IPS DF 6.9 (cell line): ENCODE measurements around the gene SSBP3.

Source experiments
- DNase-seq: peaks from one replicate; pipeline ENCODE4 v3.0.0-alpha.2; 2013; ENCODE audit warnings: low read depth, low spot score
- H3K27ac ChIP-seq: one replicate; pipeline ENCODE4 v1.5.1; 2013; ENCODE audit warnings: low read length, control low read depth
- H3K27me3 ChIP-seq: 2 replicates; pipeline ENCODE4 v1.6.1; 2013; ENCODE audit warnings: mild to moderate bottlenecking, low read length; ENCODE audit not compliant: control insufficient read depth, insufficient read depth
- H3K36me3 ChIP-seq: 2 replicates; pipeline ENCODE4 v1.6.1; 2013; ENCODE audit warnings: low read length; ENCODE audit not compliant: control insufficient read depth, insufficient read depth
- H3K4me1 ChIP-seq: 2 replicates; pipeline ENCODE4 v1.6.1; 2013; ENCODE audit warnings: low read length; ENCODE audit not compliant: control insufficient read depth, insufficient read depth
- H3K4me3 ChIP-seq: 2 replicates; pipeline ENCODE4 v1.5.1; 2013; ENCODE audit warnings: mild to moderate bottlenecking, low read length
- H3K9me3 ChIP-seq: 2 replicates; pipeline ENCODE4 v1.6.1; 2013; ENCODE audit warnings: low read length, inconsistent platforms; ENCODE audit not compliant: control insufficient read depth, insufficient read depth
- WGBS: extraction: QIAGEN DNeasy Blood & Tissue Kit; methylation state at CpG from one replicate; pipeline ENCODE4 v1.1.7; 2013; ENCODE audit warnings: mixed read lengths, missing lambda C conversion rate; ENCODE audit not compliant: insufficient read length, insufficient coverage; 5-methylcytosine and 5-hydroxymethylcytosine counted together

SSBP3 gene

DNA sequence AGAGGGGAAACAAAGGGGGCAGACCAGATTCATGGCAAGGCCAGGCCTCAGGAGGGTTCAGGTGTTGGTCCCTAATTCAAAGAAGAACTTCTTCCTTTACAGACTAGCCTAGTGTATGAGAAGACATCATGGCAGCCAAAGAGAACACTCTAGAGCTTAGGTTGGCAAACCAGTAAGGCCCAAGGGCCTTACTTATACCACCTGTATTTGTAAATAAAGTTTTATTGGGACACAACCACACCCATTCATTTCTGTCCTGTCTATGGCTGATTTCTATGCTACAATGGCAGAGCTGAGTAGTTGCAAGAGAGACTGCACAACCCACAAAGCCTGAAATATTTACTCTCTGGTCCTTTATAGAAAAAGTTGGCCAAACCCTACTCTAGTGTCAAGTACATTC, 42.3 kb downstream of the SSBP3 start:
- no peaks in the 10 kb centered on the region for H3K9me3 ChIP-seq

DNA sequence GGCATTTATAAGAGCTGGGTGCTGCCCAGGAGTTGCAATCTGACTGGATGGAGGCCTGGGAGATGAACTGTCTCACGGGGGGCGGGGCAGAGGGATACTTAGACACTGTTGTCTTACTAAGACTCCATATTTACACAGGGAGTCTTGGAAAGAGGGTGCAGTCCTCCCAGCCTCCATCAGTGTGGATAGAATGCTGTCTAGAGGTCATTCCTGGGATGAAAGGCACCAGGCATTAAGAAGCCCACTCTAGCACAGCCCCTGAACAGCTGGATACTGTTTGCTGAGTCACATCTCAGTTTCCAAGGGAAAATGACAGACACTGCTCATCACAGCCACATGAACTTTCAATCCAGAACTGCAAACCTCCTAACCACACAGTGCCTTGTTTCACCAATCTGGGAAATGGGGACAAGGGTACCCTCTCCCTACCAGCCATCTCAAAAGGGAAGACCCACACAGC, 43.3 kb downstream of the SSBP3 start:
- Histone ChIP-seq H3K36me3 (no peaks in the 10 kb centered on the region), H3K27ac (no peak overlapping the region), H3K27me3 (no peaks in the 10 kb centered on the region), H3K4me1 (peaks cover 7% of the 10 kb centered on the region; the same call in 1 of the 2 replicates), H3K4me3 (no peak overlapping the region), H3K9me3 (no peaks in the 10 kb centered on the region)
- no CpG with 5 or more reads among the region's 2 CpGs for WGBS
- no peak for DNase-seq

More for the DNA sequence above, 42.3 kb downstream of the SSBP3 start:
- Histone ChIP-seq H3K27ac (no peak overlapping the region), H3K4me1 (peaks cover 7% of the 10 kb centered on the region; the same call in 1 of the 2 replicates), H3K4me3 (no peak overlapping the region), H3K27me3 (no peaks in the 10 kb centered on the region), H3K36me3 (no peaks in the 10 kb centered on the region)
- DNase-seq: no peak

DNA sequence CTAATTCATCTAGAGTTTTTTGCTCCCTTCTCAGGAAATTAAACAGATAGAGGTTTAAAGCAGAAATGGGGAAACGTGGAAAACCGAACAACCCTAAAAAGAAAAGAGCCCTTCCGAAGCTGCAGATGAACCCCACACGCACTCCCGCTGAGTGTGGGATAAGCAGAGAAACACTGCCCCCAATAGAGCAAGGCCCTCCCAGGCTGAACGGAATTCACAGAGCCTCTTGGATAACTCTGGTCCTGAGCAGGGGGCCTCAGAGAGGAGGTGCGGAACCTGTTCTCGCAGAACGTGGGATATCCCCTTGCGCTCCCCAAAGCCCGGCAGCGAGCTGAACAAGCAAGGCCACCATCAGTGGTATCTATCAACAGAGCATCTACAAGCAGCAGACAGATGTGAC, 44.9 kb downstream of the SSBP3 start:
- H3K27me3 ChIP-seq: no peaks in the 10 kb centered on the region
- H3K9me3 ChIP-seq: no peaks in the 10 kb centered on the region
- H3K27ac ChIP-seq: no peak overlapping the region
- no CpG with 5 or more reads among the region's 12 CpGs for WGBS
- DNase-seq: no peak
- H3K4me3 ChIP-seq: no peak overlapping the region
- peaks cover 12% of the 10 kb centered on the region for H3K4me1 ChIP-seq
- no peaks in the 10 kb centered on the region for H3K36me3 ChIP-seq

DNA sequence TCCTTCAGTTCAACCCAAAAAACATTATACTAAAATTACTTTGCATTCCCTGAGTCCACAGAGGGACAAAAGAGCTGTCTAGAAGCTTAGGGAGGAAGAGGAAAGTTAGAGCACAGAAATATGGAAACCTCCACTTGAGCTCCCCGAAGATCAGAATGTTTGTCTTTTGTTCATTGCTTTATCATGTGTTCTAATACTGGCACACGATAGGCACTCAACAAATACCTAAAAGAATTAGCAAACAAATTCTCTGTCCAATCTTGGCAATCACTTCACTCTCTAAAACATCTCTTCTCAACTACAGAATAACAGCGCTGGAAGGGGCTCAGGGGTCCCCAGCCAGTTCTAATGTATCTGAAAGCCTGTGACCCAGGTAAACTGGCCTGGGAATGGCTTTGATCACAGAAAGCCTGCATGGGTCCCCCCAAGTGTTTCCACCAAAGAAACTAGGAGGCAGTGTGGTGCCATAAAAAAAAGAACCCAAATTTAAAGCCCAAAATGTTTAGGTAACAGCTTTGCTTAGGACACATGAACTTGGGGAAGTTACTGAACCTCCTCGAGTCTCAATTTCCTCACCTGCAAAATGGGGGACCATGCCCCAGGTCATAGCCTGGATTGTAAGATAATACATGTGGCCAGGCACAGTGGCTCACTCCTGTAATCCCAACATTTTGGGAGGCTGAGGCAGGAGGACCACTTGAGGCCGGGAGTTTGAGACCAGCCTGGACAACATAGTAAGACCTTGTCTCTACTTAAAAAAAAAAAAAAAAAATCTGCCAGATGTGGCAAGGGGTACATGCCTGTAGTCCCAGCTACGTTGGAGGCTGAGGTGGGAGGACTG, 45.8 kb downstream of the SSBP3 start:
- Histone ChIP-seq H3K9me3 (no peaks in the 10 kb centered on the region), H3K4me3 (no peak overlapping the region), H3K4me1 (peaks cover 17% of the 10 kb centered on the region), H3K27me3 (no peaks in the 10 kb centered on the region), H3K27ac (no peak overlapping the region), H3K36me3 (no peaks in the 10 kb centered on the region)
- no CpG with 5 or more reads among the region's 6 CpGs for WGBS
- DNase-seq: no peak

DNA sequence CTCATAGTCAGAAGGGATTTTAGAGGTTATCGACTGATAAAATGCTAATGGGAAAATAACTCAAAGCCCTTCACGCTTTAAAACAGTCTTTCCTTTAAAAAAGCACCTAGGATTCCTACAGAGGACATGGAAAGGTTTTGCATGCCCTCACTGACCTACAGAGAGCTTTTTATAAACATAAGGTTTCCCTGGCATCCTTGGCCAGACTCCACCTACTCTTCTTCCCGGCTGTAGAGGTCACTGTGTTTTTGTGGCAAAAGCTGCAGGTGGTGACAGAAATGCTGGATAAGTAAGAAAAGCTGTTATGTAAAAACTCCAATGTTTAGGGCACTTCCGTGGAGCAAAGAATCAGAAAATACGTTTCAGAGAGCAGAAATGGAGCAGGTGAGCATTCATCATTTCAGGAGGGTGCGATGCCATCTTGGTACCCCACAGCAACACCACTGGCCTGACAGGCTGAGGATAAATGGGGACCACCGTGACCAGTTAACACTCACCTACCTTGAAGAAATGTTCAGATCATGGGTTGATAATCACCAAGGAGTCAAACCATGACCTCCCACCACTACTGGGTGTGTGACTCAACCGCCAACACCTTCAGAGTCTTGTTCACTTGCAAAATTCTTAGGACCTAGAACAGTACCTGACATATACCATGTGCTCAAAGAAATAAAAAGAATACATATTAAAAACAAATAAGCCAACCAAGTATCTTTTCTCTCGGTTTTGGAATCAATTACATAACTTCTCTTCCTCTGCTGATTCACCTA, 46.6 kb downstream of the SSBP3 start:
- no peaks in the 10 kb centered on the region for H3K36me3 ChIP-seq
- H3K9me3 ChIP-seq: no peaks in the 10 kb centered on the region
- H3K27me3 ChIP-seq: no peaks in the 10 kb centered on the region
- no CpG with 5 or more reads among the region's 9 CpGs for WGBS
- H3K27ac ChIP-seq: no peak overlapping the region
- H3K4me1 ChIP-seq: peaks cover 17% of the 10 kb centered on the region
- no peak for DNase-seq
- H3K4me3 ChIP-seq: no peak overlapping the region

DNA sequence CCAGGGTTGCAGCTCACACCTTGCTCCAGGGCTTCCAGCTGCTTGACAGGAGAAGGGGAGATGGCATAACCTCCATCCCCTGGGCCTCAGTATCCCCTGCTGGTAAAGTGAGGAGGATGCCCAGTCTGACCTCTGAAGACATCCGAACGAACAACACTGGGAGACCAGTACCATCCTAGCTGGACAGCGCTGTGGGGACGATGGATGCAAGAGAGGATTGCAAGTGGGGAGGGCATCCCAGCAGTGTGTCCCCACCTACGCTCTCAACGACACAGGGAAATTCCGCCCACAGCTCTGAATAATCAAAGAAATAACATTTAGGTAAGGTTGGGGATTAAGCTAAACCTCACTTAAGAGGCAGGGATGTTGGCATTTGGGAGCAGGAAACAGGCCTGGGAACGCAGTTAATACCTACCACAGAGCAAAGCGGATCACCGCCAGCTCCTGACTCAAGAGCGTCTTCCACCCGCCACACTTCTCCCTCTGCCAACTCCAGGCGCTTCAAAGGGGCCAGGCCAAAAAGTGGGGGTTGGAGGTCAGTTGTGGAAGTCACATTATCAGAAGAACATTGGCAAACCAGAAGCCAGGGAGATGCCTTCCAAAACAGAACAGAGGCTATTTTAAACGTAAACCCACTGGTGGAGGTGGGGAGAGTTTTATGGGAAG, 47.6 kb downstream of the SSBP3 start:
- WGBS: no CpG with 5 or more reads among the region's 14 CpGs
- Histone ChIP-seq H3K27me3 (no peaks in the 10 kb centered on the region), H3K9me3 (no peaks in the 10 kb centered on the region), H3K36me3 (no peaks in the 10 kb centered on the region), H3K27ac (no peak overlapping the region), H3K4me1 (peaks cover 19% of the 10 kb centered on the region), H3K4me3 (no peak overlapping the region)
- DNase-seq: no peak

DNA sequence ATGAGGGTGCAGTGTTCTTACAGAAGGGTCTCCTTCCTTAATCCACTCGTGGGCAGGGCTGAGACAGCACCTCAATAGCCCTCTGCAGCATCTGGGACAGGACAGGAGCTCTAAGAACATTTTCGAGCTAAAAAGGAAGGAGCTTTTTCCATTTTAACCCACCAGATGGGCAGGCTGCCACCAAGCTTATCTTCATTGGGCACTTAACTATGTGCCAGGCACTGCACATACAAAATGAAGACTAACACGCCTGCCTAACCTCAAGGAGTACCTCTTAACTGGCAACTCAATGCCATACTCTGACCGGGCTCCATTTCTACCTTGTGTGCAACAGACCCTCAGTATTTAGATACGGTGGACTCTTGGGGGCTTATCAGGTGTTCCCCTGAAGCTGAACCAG, 48.2 kb downstream of the SSBP3 start:
- H3K4me1 ChIP-seq: peaks cover 20% of the 10 kb centered on the region
- WGBS: no CpG with 5 or more reads among the region's 5 CpGs

DNA sequence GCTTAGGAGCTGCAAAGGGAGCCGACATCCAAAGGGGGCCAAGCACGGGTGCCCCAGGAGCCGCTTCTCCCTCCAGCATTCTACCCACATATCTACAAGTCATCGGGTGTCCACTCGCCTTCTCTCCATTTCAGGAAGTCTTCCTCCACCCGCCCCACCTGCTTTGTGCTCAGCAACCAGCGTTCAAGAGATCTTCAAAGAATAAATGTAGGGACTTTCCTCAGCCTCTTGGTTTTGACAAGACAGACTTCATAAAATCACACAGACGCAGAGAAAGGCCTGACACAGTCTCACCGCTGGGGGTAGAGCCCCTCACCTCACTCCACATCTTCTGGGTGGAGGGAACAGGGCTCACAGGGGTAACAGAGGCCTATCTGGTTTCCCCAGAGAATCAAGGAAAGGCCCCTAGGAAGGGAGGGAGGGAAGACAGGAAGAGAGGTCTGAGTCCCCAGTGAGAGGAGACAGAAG, 49.5 kb downstream of the SSBP3 start:
- no peaks in the 10 kb centered on the region for H3K27me3 ChIP-seq
- no peak overlapping the region for H3K27ac ChIP-seq
- no peak overlapping the region for H3K4me3 ChIP-seq
- DNase-seq: no peak
- H3K36me3 ChIP-seq: no peaks in the 10 kb centered on the region
- H3K9me3 ChIP-seq: no peaks in the 10 kb centered on the region
- H3K4me1 ChIP-seq: peaks cover 21% of the 10 kb centered on the region
- no CpG with 5 or more reads among the region's 9 CpGs for WGBS

More for the DNA sequence above, 48.2 kb downstream of the SSBP3 start:
- no peaks in the 10 kb centered on the region for H3K9me3 ChIP-seq
- no peak overlapping the region for H3K27ac ChIP-seq
- H3K4me3 ChIP-seq: no peak overlapping the region
- no peaks in the 10 kb centered on the region for H3K27me3 ChIP-seq
- H3K36me3 ChIP-seq: no peaks in the 10 kb centered on the region
- no peak for DNase-seq

DNA sequence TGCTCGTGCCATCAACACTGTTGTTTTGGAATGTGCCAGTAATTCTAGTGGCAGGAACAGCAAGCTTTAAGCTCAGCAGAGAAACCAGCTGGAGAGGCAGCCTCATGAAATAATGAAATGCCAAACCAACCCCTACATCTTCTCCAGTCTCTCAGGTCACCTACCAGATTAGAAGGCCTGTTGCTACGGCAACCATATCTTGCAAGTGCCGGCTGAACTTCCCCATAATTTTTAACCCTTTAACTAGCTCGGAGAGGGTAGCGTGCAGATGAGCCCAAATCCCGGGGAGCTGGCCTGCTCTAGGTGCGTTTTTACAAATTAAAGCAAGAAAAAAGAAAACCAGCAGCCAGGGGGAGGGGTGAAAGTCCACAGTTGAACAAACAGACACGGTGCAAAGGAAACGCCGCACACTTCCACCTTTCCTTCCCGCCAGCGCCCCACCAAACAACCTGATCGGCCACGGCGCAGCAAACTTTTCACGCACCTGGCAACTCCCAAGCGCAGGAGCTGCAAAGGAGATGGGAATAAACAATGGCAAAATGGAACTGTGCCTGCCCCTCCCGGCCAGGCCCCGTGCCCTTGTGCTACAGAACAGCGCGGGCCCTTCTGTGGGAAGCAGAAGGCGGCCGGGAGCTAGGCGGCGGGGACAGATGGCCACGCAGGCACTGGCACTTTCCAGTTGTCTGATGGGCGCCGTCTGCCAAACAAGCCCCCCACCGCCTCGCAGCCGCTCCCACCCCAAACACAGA, 50.1 kb downstream of the SSBP3 start:
- Histone ChIP-seq H3K4me1 (peaks cover 17% of the 10 kb centered on the region), H3K4me3 (no peak overlapping the region), H3K9me3 (no peaks in the 10 kb centered on the region), H3K27me3 (no peaks in the 10 kb centered on the region), H3K36me3 (no peaks in the 10 kb centered on the region), H3K27ac (no peak overlapping the region)
- DNase-seq: no peak
- WGBS: no CpG with 5 or more reads among the region's 31 CpGs

DNA sequence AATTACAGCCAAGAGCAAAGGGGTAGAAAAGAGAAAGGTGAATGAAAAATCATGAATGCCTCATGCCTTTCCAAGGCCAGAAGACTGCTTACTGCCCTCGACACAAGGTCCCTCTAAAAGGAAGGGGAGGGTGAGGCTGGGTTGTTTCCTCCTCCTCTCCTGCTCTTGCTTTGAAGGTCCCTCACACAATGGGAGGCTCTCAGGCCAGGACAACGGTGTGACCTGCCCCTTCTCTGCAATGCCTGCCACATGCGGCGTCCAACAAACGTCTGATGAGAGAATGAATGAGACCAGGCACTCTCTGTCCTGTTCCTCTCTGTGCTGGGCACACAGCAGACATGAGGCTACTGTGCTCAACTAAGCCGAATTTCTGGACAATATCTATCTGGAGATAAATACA, 51.3 kb downstream of the SSBP3 start:
- Histone ChIP-seq H3K27me3 (no peaks in the 10 kb centered on the region), H3K9me3 (no peaks in the 10 kb centered on the region), H3K4me3 (no peak overlapping the region), H3K4me1 (peaks cover 19% of the 10 kb centered on the region), H3K27ac (no peak overlapping the region), H3K36me3 (no peaks in the 10 kb centered on the region)
- WGBS: no CpG with 5 or more reads among the region's 6 CpGs
- DNase-seq: no peak
